ENCODE measurements around the gene SARDH. TPM values are rescaled to one million over a fixed set of nuclear protein-coding genes. Genes with fewer than 3 reads are reported as not detected.

Gene SARDH
- total and polyA plus RNA-seq, 9 of the 15 experiments (the other 6 are each of a cell fraction or from before 2014, with no cell fraction given), result 0.14 TPM; not detected in 8

- no peaks in the 10 kb centered on the region for H3K9me1 ChIP-seq (ENCODE audit: control insufficient read depth, insufficient read depth, low read length)
- peaks cover 19 to 37% of the 10 kb centered on the region in 2 experiments; a peak in 4 of 5 replicates for H3K27me3 ChIP-seq (ENCODE audit: control insufficient read depth in 2 of 2, insufficient read depth in 2 of 2, low read length in 2 of 2)
- ATAC-seq, result no peak
- no peak overlapping the region for H3K9ac ChIP-seq (ENCODE audit: insufficient read depth in 1 of 2, low read depth in 2 of 2, low read length in 2 of 2)
- H3K36me3 ChIP-seq (ENCODE audit: control insufficient read depth, insufficient read depth, low read length), result no peaks in the 10 kb centered on the region
- no peaks in the 10 kb centered on the region for H3K9me3 ChIP-seq (replicated peaks; ENCODE audit: control insufficient read depth, insufficient read depth, low read depth, low read length)
- TF ChIP-seq ZBED1 (IDR thresholded peaks at IDR 0.05) (no peak), MECOM (CRISPR knock-in tag; IDR thresholded peaks at IDR 0.05) (no peak), ZFP91 (CRISPR knock-in tag; IDR thresholded peaks at IDR 0.05) (no peak), TAF7 (tag; IDR thresholded peaks at IDR 0.05) (no peak), THRB (CRISPR knock-in tag; conservative IDR thresholded peaks at IDR 0.05) (no peak), THRAP3 (IDR thresholded peaks at IDR 0.05; ENCODE audit: borderline replicate concordance) (no peak), ZFP1 (CRISPR knock-in tag; IDR thresholded peaks at IDR 0.05) (no peak)
- BruUV-seq (replicated peaks), result no TSS peak
- in situ Hi-C loops (cut with MboI) (no loop called here), intact Hi-C loops (cut with micrococcal nuclease) (no loop called here)
- ChIA-PET CTCF (ENCODE audit: low intra/inter-chr PET ratio) (no interaction called here), POLR2A (interaction anchor here (1.2 kb wide), 1 partner anchor 17 kb away, joined by 3 read pairs; no protein-coding TSS in a partner anchor)
- H4K20me1 ChIP-seq (replicated peaks; ENCODE audit: control insufficient read depth, insufficient read depth, low read length), result no peaks in the 10 kb centered on the region
- no peaks in the 10 kb centered on the region; a peak in 1 of 5 replicates for H3K4me1 ChIP-seq (replicated peaks in 1 of 2; ENCODE audit: control insufficient read depth in 2 of 2, insufficient read depth in 2 of 2, low read length in 2 of 2)
- H3K27ac ChIP-seq (ENCODE audit: extremely low read depth, low read depth, low read length), result no peak overlapping the region
- no peak overlapping the region for H3K4me3 ChIP-seq
- FAIRE-seq, result no peak
- WGBS (ENCODE audit: insufficient coverage, low coverage, missing lambda C conversion rate), result 2% methylated on average over 32 of the region's 39 CpGs
- no peak overlapping the region for H3K4me2 ChIP-seq (ENCODE audit: insufficient read depth, low read length)
- no peak for DNase-seq (ENCODE audit: extremely low read depth in 1 of 4, low spot score in 3 of 4)
- H3K79me2 ChIP-seq (ENCODE audit: control insufficient read depth, insufficient read depth, low read length), result no peaks in the 10 kb centered on the region
- H2AFZ ChIP-seq (ENCODE audit: low read depth, low read length), result no peak overlapping the region
Observed at GRCh38 chr9:133701981-133702797, 36.0 kb downstream of the SARDH start.
